Type B pancreatic cell (in vitro differentiated cells): ENCODE results near the gene PGC. TPM values are rescaled to one million over a fixed set of nuclear protein-coding genes. Genes with fewer than 3 reads are reported as not detected.

Experiments used
- DNase-seq: peaks from one replicate; pipeline ENCODE4 v3.0.0; 2021; ENCODE audit warnings: mixed read lengths; ENCODE audit not compliant: unreplicated experiment; ENCODE audit errors: extremely low spot score
- H3K27ac Mint-ChIP-seq: 2 replicates; pipeline ENCODE4 v1.8.0; 2021; ENCODE audit warnings: mild to moderate bottlenecking, mixed read lengths
- H3K27me3 Mint-ChIP-seq: 2 replicates; pipeline ENCODE4 v1.8.0; 2021; ENCODE audit warnings: mixed read lengths
- H3K36me3 Mint-ChIP-seq: 2 replicates; pipeline ENCODE4 v1.8.0; 2021; ENCODE audit warnings: mixed read lengths
- H3K4me1 Mint-ChIP-seq: one replicate; pipeline ENCODE4 v1.8.0; 2021; ENCODE audit warnings: mixed read lengths; ENCODE audit not compliant: unreplicated experiment
- H3K4me3 Mint-ChIP-seq: 2 replicates; pipeline ENCODE4 v1.8.0; 2021; ENCODE audit warnings: mild to moderate bottlenecking, mixed read lengths
- H3K9me3 Mint-ChIP-seq: 2 replicates; pipeline ENCODE4 v1.8.0; 2021; ENCODE audit warnings: mixed read lengths
- total RNA-seq: library from RNA; stranded (reverse); gene quantifications from 2 replicates; pipeline ENCODE4 v1.2.1, GENCODE V29; 2021; ENCODE audit warnings: low replicate concordance
- TF ChIP-seq, protein P1 (sequence below): fragments of 200-600 bp; sonication (generic); conservative IDR thresholded peaks from 2 replicates; pipeline ENCODE4 v1.5.0; 2021; ENCODE audit warnings: antibody characterized with exemption, mild to moderate bottlenecking

Gene PGC
- total RNA-seq, 1 donor from 2014 or later = 56.6 TPM

- Mint-ChIP-seq H3K4me1 (peaks cover 16% of the 10 kb centered on the region), H3K4me3 (no peak overlapping the region), H3K9me3 (no peaks in the 10 kb centered on the region), H3K27ac (no peak overlapping the region), H3K36me3 (peaks cover 3% of the 10 kb centered on the region), H3K27me3 (no peaks in the 10 kb centered on the region)
- TF ChIP-seq, protein P1, sequence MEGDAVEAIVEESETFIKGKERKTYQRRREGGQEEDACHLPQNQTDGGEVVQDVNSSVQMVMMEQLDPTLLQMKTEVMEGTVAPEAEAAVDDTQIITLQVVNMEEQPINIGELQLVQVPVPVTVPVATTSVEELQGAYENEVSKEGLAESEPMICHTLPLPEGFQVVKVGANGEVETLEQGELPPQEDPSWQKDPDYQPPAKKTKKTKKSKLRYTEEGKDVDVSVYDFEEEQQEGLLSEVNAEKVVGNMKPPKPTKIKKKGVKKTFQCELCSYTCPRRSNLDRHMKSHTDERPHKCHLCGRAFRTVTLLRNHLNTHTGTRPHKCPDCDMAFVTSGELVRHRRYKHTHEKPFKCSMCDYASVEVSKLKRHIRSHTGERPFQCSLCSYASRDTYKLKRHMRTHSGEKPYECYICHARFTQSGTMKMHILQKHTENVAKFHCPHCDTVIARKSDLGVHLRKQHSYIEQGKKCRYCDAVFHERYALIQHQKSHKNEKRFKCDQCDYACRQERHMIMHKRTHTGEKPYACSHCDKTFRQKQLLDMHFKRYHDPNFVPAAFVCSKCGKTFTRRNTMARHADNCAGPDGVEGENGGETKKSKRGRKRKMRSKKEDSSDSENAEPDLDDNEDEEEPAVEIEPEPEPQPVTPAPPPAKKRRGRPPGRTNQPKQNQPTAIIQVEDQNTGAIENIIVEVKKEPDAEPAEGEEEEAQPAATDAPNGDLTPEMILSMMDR = no peak
- no peak for DNase-seq
Measured at GRCh38 chr6:41718828-41719227, 28.4 kb downstream of the PGC start.

DNA sequence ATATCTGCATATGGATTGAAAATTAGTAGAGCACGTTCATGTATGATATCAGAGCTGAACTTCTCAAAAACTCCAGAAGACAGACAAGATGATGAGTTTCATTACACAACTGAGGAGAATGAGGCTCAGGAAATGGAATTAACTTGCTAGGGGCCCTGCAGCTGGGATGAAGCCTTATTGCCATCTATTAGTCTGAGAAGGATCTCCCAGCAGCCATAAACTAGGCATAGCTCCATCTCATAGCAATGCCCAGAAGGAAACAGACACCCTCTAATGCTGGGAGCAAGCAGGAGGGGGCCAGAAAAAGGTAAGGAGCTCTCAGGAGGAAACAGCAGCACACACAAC, 29.8 kb downstream of the PGC start:
- H3K9me3 Mint-ChIP-seq = no peaks in the 10 kb centered on the region
- no peak for DNase-seq
- H3K4me3 Mint-ChIP-seq = peak overlapping the region; percentile 42
- H3K4me1 Mint-ChIP-seq = peaks cover 12% of the 10 kb centered on the region
- no peaks in the 10 kb centered on the region for H3K27me3 Mint-ChIP-seq
- no peak overlapping the region for H3K27ac Mint-ChIP-seq
- TF ChIP-seq, protein P1 = no peak
- H3K36me3 Mint-ChIP-seq = peaks cover 3% of the 10 kb centered on the region

- TF ChIP-seq, protein P1 = no peak
- Mint-ChIP-seq H3K4me3 (no peak overlapping the region), H3K27me3 (no peaks in the 10 kb centered on the region), H3K9me3 (no peaks in the 10 kb centered on the region), H3K4me1 (peaks cover 12% of the 10 kb centered on the region), H3K27ac (no peak overlapping the region), H3K36me3 (peaks cover 3% of the 10 kb centered on the region)
- DNase-seq = no peak
Measured at GRCh38 chr6:41716516-41717391, 30.4 kb downstream of the PGC start.

DNA sequence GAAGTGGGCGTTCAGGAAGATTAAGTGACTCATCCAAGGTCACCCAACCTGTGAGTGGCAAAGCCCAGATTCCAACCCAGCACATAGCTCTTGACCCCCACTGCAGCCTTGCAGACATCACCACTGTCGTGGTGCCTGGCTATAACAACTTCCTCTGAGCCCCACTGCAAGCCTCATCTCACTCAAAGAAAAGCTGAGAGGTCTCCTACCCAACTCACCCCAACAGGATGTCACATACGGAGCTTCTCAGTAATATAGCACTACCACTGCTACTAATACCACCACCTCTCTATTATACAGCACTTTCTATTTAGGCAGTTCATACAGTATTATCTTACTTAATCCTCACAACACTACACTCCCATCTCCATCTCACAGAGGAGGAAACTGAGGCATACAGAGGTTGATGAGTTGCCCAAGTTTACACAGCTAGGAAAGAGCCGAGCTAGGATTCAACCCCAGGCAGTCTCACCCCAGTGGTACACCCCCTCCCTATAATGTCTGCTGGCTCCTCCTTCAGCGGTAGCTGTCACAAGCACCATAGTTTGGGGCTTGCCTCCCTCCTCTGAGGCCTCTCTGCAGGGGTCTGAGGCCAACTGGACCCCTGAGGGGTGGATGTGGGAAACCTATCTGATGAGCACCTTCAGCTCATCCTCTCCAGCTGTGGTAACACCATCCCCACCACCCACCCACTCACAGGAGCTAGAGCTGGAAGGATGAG, 31.2 kb downstream of the PGC start:
- H3K27ac Mint-ChIP-seq = no peak overlapping the region
- H3K36me3 Mint-ChIP-seq = peaks cover 3% of the 10 kb centered on the region
- peaks cover 8% of the 10 kb centered on the region for H3K4me1 Mint-ChIP-seq
- no peaks in the 10 kb centered on the region for H3K27me3 Mint-ChIP-seq
- DNase-seq = no peak
- no peaks in the 10 kb centered on the region for H3K9me3 Mint-ChIP-seq
- no peak overlapping the region for H3K4me3 Mint-ChIP-seq
- TF ChIP-seq, protein P1 = no peak

GRCh38 chr6:41714556-41715273, 32.5 kb downstream of the PGC start:
- TF ChIP-seq, protein P1 = no peak
- Mint-ChIP-seq H3K9me3 (no peaks in the 10 kb centered on the region), H3K27me3 (peaks cover 8% of the 10 kb centered on the region), H3K27ac (no peak overlapping the region), H3K4me1 (peaks cover 8% of the 10 kb centered on the region), H3K36me3 (peaks cover 3% of the 10 kb centered on the region), H3K4me3 (no peak overlapping the region)
- no peak for DNase-seq
